HEK293 (cell line): ENCODE results near the gene NEIL1.

ENCODE experiments used
- BCL11A ChIP-seq: fragments of 450-650 bp; formaldehyde crosslinking; IDR thresholded peaks from 2 replicates; pipeline ENCODE4 v1.5.1; 2016; ENCODE audit warnings: low read depth, missing biosample characterization, missing genetic modification characterization
- BCL6B ChIP-seq: fragments of 450-650 bp; formaldehyde crosslinking; IDR thresholded peaks from 2 replicates; pipeline ENCODE4 v1.5.1; 2017; ENCODE audit warnings: missing biosample characterization, missing genetic modification characterization
- EGR2 ChIP-seq: fragments of 450-650 bp; formaldehyde crosslinking; IDR thresholded peaks from 2 replicates; pipeline ENCODE4 v1.5.1; 2016; ENCODE audit warnings: low read depth, missing biosample characterization, missing genetic modification characterization
- INSM2 ChIP-seq: fragments of 450-650 bp; formaldehyde crosslinking; IDR thresholded peaks from 2 replicates; pipeline ENCODE4 v1.5.1; 2016; ENCODE audit warnings: missing biosample characterization, missing genetic modification characterization
- KLF7 ChIP-seq: fragments of 450-650 bp; formaldehyde crosslinking; IDR thresholded peaks from 2 replicates; pipeline ENCODE4 v1.5.1; 2016; ENCODE audit warnings: missing biosample characterization, missing genetic modification characterization, borderline replicate concordance
- KLF8 ChIP-seq: fragments of 450-650 bp; formaldehyde crosslinking; IDR thresholded peaks from 2 replicates; pipeline ENCODE4 v1.5.1; 2016; ENCODE audit warnings: missing biosample characterization, missing genetic modification characterization
- RBAK ChIP-seq: fragments of 450-650 bp; formaldehyde crosslinking; IDR thresholded peaks from 2 replicates; pipeline ENCODE4 v1.5.1; 2016; ENCODE audit warnings: missing biosample characterization, missing genetic modification characterization
- REPIN1 ChIP-seq: fragments of 450-650 bp; formaldehyde crosslinking; IDR thresholded peaks from 2 replicates; pipeline ENCODE4 v1.5.1; 2017; ENCODE audit warnings: missing biosample characterization, missing genetic modification characterization, low read depth
- SCRT1 ChIP-seq: fragments of 450-650 bp; formaldehyde crosslinking; IDR thresholded peaks from 2 replicates; pipeline ENCODE4 v1.5.1; 2016; ENCODE audit warnings: missing biosample characterization, missing genetic modification characterization, borderline replicate concordance
- SP2 ChIP-seq: fragments of 450-650 bp; formaldehyde crosslinking; IDR thresholded peaks from 2 replicates; pipeline ENCODE4 v1.5.1; 2016; ENCODE audit warnings: missing biosample characterization, missing genetic modification characterization
- ZBTB17 ChIP-seq: fragments of 450-650 bp; formaldehyde crosslinking; IDR thresholded peaks from 2 replicates; pipeline ENCODE4 v1.5.1; 2016; ENCODE audit warnings: missing biosample characterization, missing genetic modification characterization
- ZBTB8A ChIP-seq: fragments of 450-650 bp; formaldehyde crosslinking; IDR thresholded peaks from 2 replicates; pipeline ENCODE4 v1.5.1; 2016; ENCODE audit warnings: missing biosample characterization, missing genetic modification characterization
- ZFHX2 ChIP-seq: fragments of 450-650 bp; formaldehyde crosslinking; conservative IDR thresholded peaks from 2 replicates; pipeline ENCODE4 v1.5.1; 2016; ENCODE audit warnings: missing biosample characterization, missing genetic modification characterization
- ZIC2 ChIP-seq: fragments of 450-650 bp; formaldehyde crosslinking; IDR thresholded peaks from 2 replicates; pipeline ENCODE4 v1.5.1; 2016; ENCODE audit warnings: missing biosample characterization, missing genetic modification characterization
- ZNF148 ChIP-seq: fragments of 450-650 bp; formaldehyde crosslinking; IDR thresholded peaks from 2 replicates; pipeline ENCODE4 v1.5.0; 2017; ENCODE audit warnings: missing biosample characterization, missing genetic modification characterization, borderline replicate concordance
- ZNF169 ChIP-seq: fragments of 450-650 bp; formaldehyde crosslinking; IDR thresholded peaks from 2 replicates; pipeline ENCODE4 v1.5.1; 2016; ENCODE audit warnings: missing biosample characterization, missing genetic modification characterization
- ZNF221 ChIP-seq: fragments of 450-650 bp; formaldehyde crosslinking; IDR thresholded peaks from 2 replicates; pipeline ENCODE4 v1.5.1; 2017; ENCODE audit warnings: missing biosample characterization, missing genetic modification characterization, borderline replicate concordance
- ZNF26 ChIP-seq: fragments of 450-650 bp; formaldehyde crosslinking; IDR thresholded peaks from 2 replicates; pipeline ENCODE4 v1.5.1; 2016; ENCODE audit warnings: missing biosample characterization, missing genetic modification characterization
- ZNF302 ChIP-seq: fragments of 450-650 bp; formaldehyde crosslinking; IDR thresholded peaks from 2 replicates; pipeline ENCODE4 v1.5.1; 2016; ENCODE audit warnings: missing biosample characterization, missing genetic modification characterization, low read depth
- ZNF311 ChIP-seq: fragments of 450-650 bp; formaldehyde crosslinking; IDR thresholded peaks from 2 replicates; pipeline ENCODE4 v1.5.1; 2017; ENCODE audit warnings: missing biosample characterization, missing genetic modification characterization, borderline replicate concordance
- ZNF350 ChIP-seq: fragments of 450-650 bp; formaldehyde crosslinking; IDR thresholded peaks from 2 replicates; pipeline ENCODE4 v1.5.0; 2017; ENCODE audit warnings: missing biosample characterization, mild to moderate bottlenecking, missing genetic modification characterization
- ZNF449 ChIP-seq: fragments of 450-650 bp; formaldehyde crosslinking; IDR thresholded peaks from 2 replicates; pipeline ENCODE4 v1.5.1; 2017; ENCODE audit warnings: missing biosample characterization, mild to moderate bottlenecking, missing genetic modification characterization, moderate library complexity
- ZNF514 ChIP-seq: fragments of 450-650 bp; formaldehyde crosslinking; IDR thresholded peaks from 2 replicates; pipeline ENCODE4 v1.5.1; 2016; ENCODE audit warnings: missing biosample characterization, missing genetic modification characterization
- ZNF560 ChIP-seq: fragments of 450-650 bp; formaldehyde crosslinking; IDR thresholded peaks from 2 replicates; pipeline ENCODE4 v1.5.1; 2017; ENCODE audit warnings: missing biosample characterization, missing genetic modification characterization, borderline replicate concordance
- ZNF580 ChIP-seq: fragments of 450-650 bp; formaldehyde crosslinking; IDR thresholded peaks from 2 replicates; pipeline ENCODE4 v1.5.1; 2016; ENCODE audit warnings: missing biosample characterization, missing genetic modification characterization
- ZNF600 ChIP-seq: fragments of 450-650 bp; formaldehyde crosslinking; IDR thresholded peaks from 2 replicates; pipeline ENCODE4 v1.5.1; 2016; ENCODE audit warnings: missing biosample characterization, missing genetic modification characterization
- ZNF621 ChIP-seq: fragments of 450-650 bp; formaldehyde crosslinking; IDR thresholded peaks from 2 replicates; pipeline ENCODE4 v1.5.1; 2017; ENCODE audit warnings: missing biosample characterization, missing genetic modification characterization
- ZNF654 ChIP-seq: fragments of 450-650 bp; formaldehyde crosslinking; IDR thresholded peaks from 2 replicates; pipeline ENCODE4 v1.5.1; 2016; ENCODE audit warnings: low read depth, missing biosample characterization, missing genetic modification characterization
- ZNF658 ChIP-seq: fragments of 450-650 bp; formaldehyde crosslinking; IDR thresholded peaks from 2 replicates; pipeline ENCODE4; 2016; ENCODE audit warnings: missing biosample characterization, missing genetic modification characterization
- ZNF660 ChIP-seq: fragments of 450-650 bp; IDR thresholded peaks from 2 replicates; pipeline ENCODE4 v1.5.1; 2018; ENCODE audit warnings: missing biosample characterization, mild to moderate bottlenecking, missing genetic modification characterization
- ZNF843 ChIP-seq: fragments of 450-650 bp; formaldehyde crosslinking; IDR thresholded peaks from 2 replicates; pipeline ENCODE4 v1.5.1; 2016; ENCODE audit warnings: missing biosample characterization, missing genetic modification characterization
- ZSCAN30 ChIP-seq: fragments of 450-650 bp; IDR thresholded peaks from 2 replicates; pipeline ENCODE4 v1.5.1; 2018; ENCODE audit warnings: missing biosample characterization, mild to moderate bottlenecking, missing genetic modification characterization, moderate library complexity

NEIL1 gene

GRCh38 chr15:75347222-75348033 lies 589 bp downstream of the NEIL1 start (continued):
- TF ChIP-seq ZNF148 (tag by site-specific recombination) (no peak; the same call in 1 of the 2 replicates), ZFHX2 (tag by site-specific recombination) (peak; percentile 88), ZNF843 (tag by site-specific recombination) (peak; percentile 70; the same call in 1 of the 2 replicates), BCL11A (tag by site-specific recombination) (peak; percentile 45; the same call in 1 of the 2 replicates), BCL6B (tag by site-specific recombination) (no peak), ZNF660 (tag by site-specific recombination) (no peak), ZIC2 (tag by site-specific recombination) (peak; percentile 67), ZNF302 (no peak), ZNF621 (no peak), ZSCAN30 (tag by site-specific recombination) (peak; percentile 58; the same call in 1 of the 2 replicates), ZNF580 (tag by site-specific recombination) (no peak), SP2 (peak; percentile 34; the same call in 1 of the 2 replicates), RBAK (tag by site-specific recombination) (0 out of 2 replicates have a peak, but pooled peaks have one; percentile 21), ZNF654 (tag by site-specific recombination) (no peak), EGR2 (peak; percentile 81), ZNF311 (no peak), ZNF350 (no peak), KLF8 (tag by site-specific recombination) (peak; percentile 99), SCRT1 (tag by site-specific recombination) (no peak), ZBTB17 (peak; percentile 87), ZNF658 (tag by site-specific recombination) (no peak), KLF7 (tag by site-specific recombination) (peak; percentile 99), ZNF514 (tag by site-specific recombination) (no peak), INSM2 (tag by site-specific recombination) (no peak; the same call in none of the 2 replicates), ZNF560 (no peak), ZNF26 (no peak), ZNF221 (tag by site-specific recombination) (no peak), ZNF169 (tag by site-specific recombination) (no peak), ZBTB8A (tag by site-specific recombination) (peak; percentile 82), ZNF449 (tag by site-specific recombination) (peak; percentile 25; the same call in 1 of the 2 replicates), REPIN1 (tag by site-specific recombination) (no peak), ZNF600 (peak; percentile 88)
